Measurements from ENCODE around the gene AGXT.
A peak's percentile ranks its signal among the peaks of the same experiment; 100 is the strongest.

Gene AGXT

GRCh38 chr2:240868286-240869108 is at the start of gene AGXT:
AGXT (plus strand) TSS chr2:240868824; CDS start chr2:240868866, 42 bp downstream.
- no peak within 1 kb of the TSS for H3K27ac ChIP-seq
- TF ChIP-seq CTCF (conservative IDR thresholded peaks at IDR 0.05) = no peak

GRCh38 chr2:240819126-240819857 is 49.3 kb upstream of the AGXT start:
- TF ChIP-seq CTCF (conservative IDR thresholded peaks at IDR 0.05) = no peak
- H3K27ac ChIP-seq = peak overlapping the region; percentile 92

GRCh38 chr2:240819858-240820606 is 48.6 kb upstream of the AGXT start, which contains the start of gene KIF1A:
KIF1A (minus strand) TSS chr2:240820219; CDS start chr2:240797752, 22,467 bp downstream.
- TF ChIP-seq CTCF (conservative IDR thresholded peaks at IDR 0.05) = no peak
- peak within 1 kb of the TSS; percentile 92 for H3K27ac ChIP-seq

- H3K27ac ChIP-seq = peak overlapping the region; percentile 92
- no peak for TF ChIP-seq CTCF (conservative IDR thresholded peaks at IDR 0.05)
Observed at GRCh38 chr2:240820607-240821428, 47.8 kb upstream of the AGXT start.

GRCh38 chr2:240821429-240821778 is 47.2 kb upstream of the AGXT start:
- peak overlapping the region; percentile 92 for H3K27ac ChIP-seq
- no peak for TF ChIP-seq CTCF (conservative IDR thresholded peaks at IDR 0.05)

- no peak for TF ChIP-seq CTCF (conservative IDR thresholded peaks at IDR 0.05)
- H3K27ac ChIP-seq = peak overlapping the region; percentile 92; the same call in 1 of the 2 replicates
Observed at GRCh38 chr2:240822280-240822847, 46.3 kb upstream of the AGXT start.

All from VCaP (cell line).